SK-N-SH (cell line): Measurements from ENCODE around the gene DCDC1. TPM values are rescaled to one million over a fixed set of nuclear protein-coding genes. Genes with fewer than 3 reads are reported as not detected.

Source experiments
- CTCF ChIA-PET: fragments of 300-600, 350-600 bp; formaldehyde crosslinking; extraction: SDS; loops from one replicate; lab custom pipeline; 2021; lab: Yijun Ruan, JAX
- POLR2A ChIA-PET: fragments of 350-600 bp; sonication (Branson Sonifier 250); formaldehyde crosslinking; extraction: SDS; loops from one replicate; lab custom pipeline; 2020; ENCODE audit warnings: antibody characterized with exemption, inconsistent platforms; lab: Yijun Ruan, JAX
- DNase-seq: peaks from one replicate; pipeline ENCODE4 v3.0.0; 2012
- H2AFZ ChIP-seq: fragments of 200-600 bp; sonication (generic); 2 replicates; pipeline ENCODE4 v1.8.1; 2016; ENCODE audit warnings: antibody characterized with exemption, mild to moderate bottlenecking, low read depth
- H3F3A ChIP-seq: fragments of 200-600 bp; sonication (generic); replicated peaks from 2 replicates; pipeline ENCODE3; 2016; ENCODE audit warnings: antibody characterized with exemption, mild to moderate bottlenecking; ENCODE audit not compliant: insufficient read depth
- H3K27ac ChIP-seq, 2 experiments: fragments of 200-500 bp in 1 of 2; fragments of 200-600 bp in 1 of 2; sonication (Bioruptor generic) in 1 of 2; sonication (generic), shearing (Covaris generic) in 1 of 2; 2 replicates each; pipeline versions ENCODE4 v1.5.1 to v1.6.1; 2014 to 2016; ENCODE audit warnings: low read depth in 2 of 2, inconsistent platforms in 1 of 2, low read length in 1 of 2, mild to moderate bottlenecking in 1 of 2, mixed read lengths in 1 of 2
- H3K27me3 ChIP-seq: fragments of 200-600 bp; sonication (generic), shearing (Covaris generic); 2 replicates; pipeline ENCODE4 v1.6.1; 2016; ENCODE audit warnings: mixed run types; ENCODE audit not compliant: insufficient read depth
- H3K36me3 ChIP-seq, 2 experiments: fragments of 200-500 bp in 1 of 2; fragments of 200-600 bp in 1 of 2; sonication (Bioruptor generic) in 1 of 2; sonication (generic) in 1 of 2; replicated peaks in 1 of 2; 2 replicates each; pipeline versions ENCODE3 to v1.5.1; 2014 to 2016; ENCODE audit warnings: low read length in 1 of 2, mild to moderate bottlenecking in 1 of 2; ENCODE audit not compliant: insufficient read depth in 2 of 2, control insufficient read depth in 1 of 2
- H3K4me1 ChIP-seq, 2 experiments: fragments of 200-500 bp in 1 of 2; fragments of 200-600 bp in 1 of 2; sonication (Bioruptor generic) in 1 of 2; sonication (generic), shearing (Covaris generic) in 1 of 2; 2 replicates each; pipeline versions ENCODE4 v1.5.1 to v1.6.1; 2014 to 2016; ENCODE audit warnings: low read depth in 1 of 2, low read length in 1 of 2, mixed run types in 1 of 2; ENCODE audit not compliant: insufficient read depth in 2 of 2, control insufficient read depth in 1 of 2
- H3K4me2 ChIP-seq: fragments of 200-600 bp; sonication (generic), shearing (Covaris generic); 2 replicates; pipeline ENCODE4 v1.6.1; 2017; ENCODE audit warnings: mixed run types
- H3K4me3 ChIP-seq, 2 experiments: fragments of 200-500 bp in 1 of 2; fragments of 200-600 bp in 1 of 2; sonication (Bioruptor generic) in 1 of 2; sonication (generic), shearing (Covaris generic) in 1 of 2; 2 replicates each; pipeline versions ENCODE4 v1.5.1 to v1.8.1; 2014 to 2016; ENCODE audit warnings: low read depth in 2 of 2, inconsistent platforms in 1 of 2, low read length in 1 of 2, mild to moderate bottlenecking in 1 of 2, mixed read lengths in 1 of 2, moderate library complexity in 1 of 2
- H3K79me2 ChIP-seq: fragments of 200-600 bp; sonication (generic); 2 replicates; pipeline ENCODE4 v1.8.1; 2017; ENCODE audit warnings: mild to moderate bottlenecking; ENCODE audit not compliant: insufficient read depth
- H3K9ac ChIP-seq: fragments of 200-600 bp; sonication (generic); 2 replicates; pipeline ENCODE4 v1.6.1; 2017; ENCODE audit warnings: mixed run types
- H3K9me2 ChIP-seq: fragments of 200-600 bp; sonication (generic); 2 replicates; pipeline ENCODE4 v1.6.1; 2017; ENCODE audit warnings: mixed run types
- H3K9me3 ChIP-seq: fragments of 200-600 bp; sonication (generic); 2 replicates; pipeline ENCODE4 v1.6.1; 2017; ENCODE audit warnings: mixed run types, mild to moderate bottlenecking, moderate library complexity
- H4K20me1 ChIP-seq: fragments of 200-600 bp; sonication (generic); 2 replicates; pipeline ENCODE4 v1.6.1; 2017; ENCODE audit warnings: mild to moderate bottlenecking, mixed run types; ENCODE audit not compliant: insufficient read depth
- CHD2 ChIP-seq: fragments of 150-350 bp; IDR thresholded peaks from 2 replicates; pipeline ENCODE4 v1.6.1; 2018; ENCODE audit warnings: low read length; ENCODE audit not compliant: partially characterized antibody
- ELF1 ChIP-seq: IDR thresholded peaks from 2 replicates; pipeline ENCODE4 v1.4.0; 2012
- EP300 ChIP-seq, 2 experiments: IDR thresholded peaks; 2 replicates each; pipeline versions ENCODE4 v1.4.0 to v1.6.1; 2012; ENCODE audit warnings: borderline replicate concordance in 1 of 2, low read depth in 1 of 2, low read length in 1 of 2
- FOXJ3 ChIP-seq: sonication (generic); formaldehyde crosslinking; IDR thresholded peaks from 2 replicates; pipeline ENCODE4 v1.5.1; 2020; ENCODE audit warnings: mild to moderate bottlenecking, missing genetic modification reagents
- FOXM1 ChIP-seq: IDR thresholded peaks from 2 replicates; pipeline ENCODE4 v1.4.0; 2012; ENCODE audit warnings: low read depth, mild to moderate bottlenecking
- GABPA ChIP-seq: IDR thresholded peaks from 2 replicates; pipeline ENCODE4 v1.4.0; 2012; ENCODE audit warnings: low read depth, mild to moderate bottlenecking
- MAX ChIP-seq: IDR thresholded peaks from 2 replicates; pipeline ENCODE4 v1.4.0; 2012; ENCODE audit warnings: low read depth
- MEF2A ChIP-seq: IDR thresholded peaks from 2 replicates; pipeline ENCODE4 v1.4.0; 2012; ENCODE audit warnings: low read depth, borderline replicate concordance
- MXI1 ChIP-seq: IDR thresholded peaks from 2 replicates; pipeline ENCODE4 v1.6.1; 2012; ENCODE audit warnings: mild to moderate bottlenecking, low read depth, low read length, improper control_type of control experiment
- NRF1 ChIP-seq: IDR thresholded peaks from 2 replicates; pipeline ENCODE4 v1.6.1; 2012; ENCODE audit warnings: low read depth, mild to moderate bottlenecking, low read length
- POLR2AphosphoS5 ChIP-seq: IDR thresholded peaks from 2 replicates; pipeline ENCODE4 v1.6.1; 2012; ENCODE audit warnings: low read depth, low read length
- RCOR1 ChIP-seq: fragments of 150-350 bp; IDR thresholded peaks from 2 replicates; pipeline ENCODE4 v1.6.1; 2017; ENCODE audit warnings: antibody characterized with exemption, low read length
- REST ChIP-seq: IDR thresholded peaks from 2 replicates; pipeline ENCODE4 v1.6.1; 2012; ENCODE audit warnings: mild to moderate bottlenecking, low read depth, low read length, moderate library complexity
- RFX5 ChIP-seq: IDR thresholded peaks from 2 replicates; pipeline ENCODE4 v1.6.1; 2012; ENCODE audit warnings: mild to moderate bottlenecking, improper control_type of control experiment, low read length
- SIN3A ChIP-seq: IDR thresholded peaks from 2 replicates; pipeline ENCODE4 v1.6.1; 2012; ENCODE audit warnings: low read depth, mild to moderate bottlenecking, low read length, moderate library complexity, borderline replicate concordance
- SMC3 ChIP-seq: IDR thresholded peaks from 2 replicates; pipeline ENCODE4 v1.6.1; 2012; ENCODE audit warnings: low read depth, low read length, improper control_type of control experiment
- TAF1 ChIP-seq: IDR thresholded peaks from 2 replicates; pipeline ENCODE4 v1.6.1; 2012; ENCODE audit warnings: low read depth, mild to moderate bottlenecking, low read length, moderate library complexity, borderline replicate concordance
- TEAD4 ChIP-seq: IDR thresholded peaks from 2 replicates; pipeline ENCODE4 v1.4.0; 2012; ENCODE audit warnings: mild to moderate bottlenecking, borderline replicate concordance; ENCODE audit not compliant: insufficient read depth
- USF1 ChIP-seq: IDR thresholded peaks from 2 replicates; pipeline ENCODE4 v1.4.0; 2012; ENCODE audit warnings: low read depth, borderline replicate concordance
- YY1 ChIP-seq: IDR thresholded peaks from 2 replicates; pipeline ENCODE4 v1.4.0; 2012; ENCODE audit warnings: low read depth, mild to moderate bottlenecking
- WGBS: methylation state at CpG from one replicate; pipeline ENCODE4 v1.1.6; 2017; ENCODE audit warnings: low lambda C conversion rate; 5-methylcytosine and 5-hydroxymethylcytosine counted together
- polyA plus RNA-seq, 3 experiments: library from polyadenylated mRNA; depleted of rRNA; stranded (reverse); fragments of >200 nt; gene quantifications; 2 replicates each; pipeline ENCODE4 v1.2.3, GENCODE V29; 2012

Gene DCDC1
- polyA plus RNA-seq, 1 of the 3 experiments (the other 2 are of a cell fraction), result 0.12 TPM

DNA sequence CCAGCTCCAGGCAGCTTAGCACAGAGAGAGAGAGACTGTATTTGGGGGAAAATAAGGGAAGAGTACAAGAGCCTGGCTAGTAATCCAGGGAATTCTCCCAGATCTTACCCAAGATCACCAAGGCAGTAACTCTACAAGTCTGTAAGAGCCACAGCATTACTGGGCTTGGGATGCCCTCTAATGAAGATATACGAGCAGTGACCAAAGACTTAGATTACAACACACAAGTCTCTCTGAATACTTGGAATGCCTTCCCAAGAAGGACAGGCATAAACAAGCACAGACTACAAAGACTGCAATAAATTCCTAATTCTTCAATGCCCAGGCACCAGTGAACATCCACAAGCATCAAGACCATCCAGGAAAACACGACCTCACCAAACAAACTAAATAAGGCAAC lies 17.8 kb upstream of the DCDC1 start (continued):
- no peak for TF ChIP-seq USF1
- no peak for TF ChIP-seq NRF1
- no peak for TF ChIP-seq YY1
- TF ChIP-seq RCOR1, result no peak
- TF ChIP-seq MAX, result no peak
- no peak for TF ChIP-seq FOXJ3
- no peak for TF ChIP-seq GABPA

DNA sequence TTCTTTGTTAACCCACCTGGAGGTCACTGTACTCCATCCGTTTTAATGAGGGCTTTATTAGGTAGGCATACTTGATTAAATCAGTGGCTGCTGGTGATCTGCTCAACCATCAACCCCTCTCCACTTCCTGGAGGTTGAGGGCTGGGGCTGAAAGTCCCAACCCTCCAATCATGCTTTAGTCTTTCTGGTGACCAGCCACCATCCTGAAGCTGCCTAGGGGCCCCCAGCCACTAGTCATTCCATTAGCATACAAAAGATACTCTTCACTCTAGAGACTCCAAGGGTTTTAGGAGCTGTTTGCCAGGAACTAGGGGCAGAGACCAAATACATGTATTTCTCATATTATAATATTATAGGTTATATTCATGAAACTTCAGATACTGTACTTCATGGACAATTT lies 13.6 kb upstream of the DCDC1 start:
- Histone ChIP-seq H3K27me3 (no peaks in the 10 kb centered on the region), H3K9me2 (no peaks in the 10 kb centered on the region), H4K20me1 (no peaks in the 10 kb centered on the region), H3K4me2 (no peak overlapping the region), H3K4me1 (no peaks in the 10 kb centered on the region), H3F3A (no peaks in the 10 kb centered on the region), H3K4me3 (no peak overlapping the region), H3K9me3 (no peaks in the 10 kb centered on the region), H3K9ac (no peak overlapping the region), H3K36me3 (no peaks in the 10 kb centered on the region), H3K79me2 (peaks cover 4% of the 10 kb centered on the region; the same call in 1 of the 2 replicates), H3K27ac (no peak overlapping the region), H2AFZ (no peak overlapping the region)
- no peak for TF ChIP-seq YY1
- no peak for TF ChIP-seq GABPA
- no peak for TF ChIP-seq EP300 (IDR thresholded peaks at IDR 0.05; ENCODE audit: borderline replicate concordance in 1 of 2, low read depth in 1 of 2, low read length in 1 of 2)
- TF ChIP-seq SIN3A, result no peak
- TF ChIP-seq TAF1, result no peak
- TF ChIP-seq TEAD4, result no peak
- TF ChIP-seq ELF1, result no peak
- TF ChIP-seq REST, result no peak
- no peak for TF ChIP-seq RFX5
- no peak for TF ChIP-seq SMC3
- TF ChIP-seq FOXM1, result no peak
- no peak for TF ChIP-seq MEF2A
- no peak for TF ChIP-seq CHD2
- no peak for TF ChIP-seq MXI1
- TF ChIP-seq POLR2AphosphoS5, result no peak
- POLR2A ChIA-PET, result no interaction called here
- CTCF ChIA-PET, result no interaction called here
- DNase-seq, result no peak
- WGBS, result 82% methylated on average over 1 of the region's 1 CpG
